IMR-90 (cell line): ENCODE results near the gene SHROOM4. TPM values are rescaled to one million over a fixed set of nuclear protein-coding genes. Genes with fewer than 3 reads are reported as not detected.

Experiments
- ATAC-seq: fragments of 200-7000 bp; cut with Tn5 transposase; 2 replicates; pipeline ENCODE4 v1.9.1; 2020; ENCODE audit warnings: low read depth, mild to moderate bottlenecking, moderate library complexity
- BruUV-seq: library from RNA; stranded (reverse); fragments of 400-500 nt; replicated peaks from 2 replicates; lab custom pipeline; 2021; lab: Mats Ljungman, UMichigan
- CTCF ChIA-PET: fragments of 300-600 bp; formaldehyde crosslinking; extraction: SDS; loops from one replicate; lab custom pipeline; 2021; ENCODE audit warnings: antibody characterized with exemption; lab: Yijun Ruan, JAX
- POLR2A ChIA-PET: fragments of 300-600 bp; sonication (Branson Sonifier 250); formaldehyde crosslinking; loops from one replicate; lab custom pipeline; 2022; ENCODE audit warnings: antibody characterized with exemption; ENCODE audit not compliant: unreplicated experiment; lab: Charles Lee
- DNase-seq: peaks from one replicate; pipeline ENCODE4 v3.0.0; 2013
- H2AFZ ChIP-seq: replicated peaks from 2 replicates; pipeline ENCODE3; 2013; ENCODE audit warnings: low read length, mild to moderate bottlenecking; ENCODE audit not compliant: poor library complexity
- H2AK5ac ChIP-seq: 2 replicates; pipeline ENCODE4 v1.6.1; 2013; ENCODE audit warnings: low read depth, low read length, inconsistent platforms
- H2AK9ac ChIP-seq: replicated peaks from 2 replicates; pipeline ENCODE3; 2013; ENCODE audit warnings: mild to moderate bottlenecking, low read depth, low read length, moderate library complexity; ENCODE audit not compliant: poor library complexity
- H2BK120ac ChIP-seq: 2 replicates; pipeline ENCODE4 v1.6.1; 2013; ENCODE audit warnings: low read depth, low read length, inconsistent platforms
- H2BK15ac ChIP-seq: 3 replicates; pipeline ENCODE4 v1.6.1; 2013; ENCODE audit warnings: low read depth, low read length, inconsistent platforms
- H2BK20ac ChIP-seq: 2 replicates; pipeline ENCODE4 v1.6.1; 2013; ENCODE audit warnings: low read depth, mild to moderate bottlenecking, inconsistent platforms, low read length, moderate library complexity
- H2BK5ac ChIP-seq: 2 replicates; pipeline ENCODE4 v1.6.1; 2013; ENCODE audit warnings: mild to moderate bottlenecking, low read depth, low read length, inconsistent platforms; ENCODE audit not compliant: poor library complexity, severe bottlenecking
- H3K14ac ChIP-seq: replicated peaks from 2 replicates; pipeline ENCODE4 v1.6.1; 2013; ENCODE audit warnings: low read depth, low read length, inconsistent platforms
- H3K18ac ChIP-seq: 2 replicates; pipeline ENCODE4 v1.6.1; 2013; ENCODE audit warnings: low read depth, low read length, control low read depth
- H3K23ac ChIP-seq: 2 replicates; pipeline ENCODE4 v1.6.1; 2013; ENCODE audit warnings: low read depth, low read length, inconsistent platforms
- H3K27ac ChIP-seq: 2 replicates; pipeline ENCODE4 v1.5.1; 2013; ENCODE audit warnings: mild to moderate bottlenecking, control low read depth, low read length; ENCODE audit not compliant: insufficient read depth
- H3K27me3 ChIP-seq: 2 replicates; pipeline ENCODE4 v1.6.1; 2013; ENCODE audit warnings: low read length; ENCODE audit not compliant: control insufficient read depth, insufficient read depth
- H3K36me3 ChIP-seq: 2 replicates; pipeline ENCODE4 v1.6.1; 2013; ENCODE audit warnings: low read length, mixed read lengths; ENCODE audit not compliant: control insufficient read depth, insufficient read depth
- H3K4ac ChIP-seq: 2 replicates; pipeline ENCODE4 v1.6.1; 2013; ENCODE audit warnings: low read depth, low read length, inconsistent platforms
- H3K4me1 ChIP-seq: 2 replicates; pipeline ENCODE4 v1.6.1; 2013; ENCODE audit warnings: low read length, mixed read lengths; ENCODE audit not compliant: control insufficient read depth, insufficient read depth
- H3K4me2 ChIP-seq: 2 replicates; pipeline ENCODE4 v1.6.1; 2013; ENCODE audit warnings: low read depth, mild to moderate bottlenecking, control low read depth, low read length, moderate library complexity
- H3K4me3 ChIP-seq: 2 replicates; pipeline ENCODE4 v1.5.1; 2013; ENCODE audit warnings: low read depth, mild to moderate bottlenecking, control low read depth, low read length, moderate library complexity; ENCODE audit not compliant: insufficient read depth
- H3K56ac ChIP-seq: 2 replicates; pipeline ENCODE4 v1.6.1; 2013; ENCODE audit warnings: low read length, inconsistent platforms; ENCODE audit not compliant: insufficient read depth; ENCODE audit errors: extremely low read depth
- H3K79me1 ChIP-seq, 2 experiments: 2 replicates each; pipeline ENCODE4 v1.6.1; 2013; ENCODE audit warnings: low read length in 2 of 2, inconsistent platforms in 1 of 2, low read depth in 1 of 2
- H3K9ac ChIP-seq: 2 replicates; pipeline ENCODE4 v1.6.1; 2013; ENCODE audit warnings: low read depth, low read length, control low read depth
- H3K9me1 ChIP-seq: 2 replicates; pipeline ENCODE4 v1.6.1; 2013; ENCODE audit warnings: low read length, inconsistent platforms; ENCODE audit not compliant: insufficient read depth
- H3K9me3 ChIP-seq: 2 replicates; pipeline ENCODE4 v1.6.1; 2013; ENCODE audit warnings: low read length; ENCODE audit not compliant: control insufficient read depth, insufficient read depth
- H4K20me1 ChIP-seq: 2 replicates; pipeline ENCODE4 v1.6.1; 2013; ENCODE audit warnings: low read length, inconsistent platforms; ENCODE audit not compliant: insufficient read depth
- H4K5ac ChIP-seq: 2 replicates; pipeline ENCODE4 v1.6.1; 2013; ENCODE audit warnings: mild to moderate bottlenecking, low read depth, low read length, control low read depth
- H4K8ac ChIP-seq, 2 experiments: 2 replicates each; pipeline ENCODE4 v1.6.1; 2013; ENCODE audit warnings: low read depth in 2 of 2, low read length in 2 of 2, control low read depth in 1 of 2, inconsistent platforms in 1 of 2
- H4K91ac ChIP-seq: 2 replicates; pipeline ENCODE4 v1.6.1; 2013; ENCODE audit warnings: low read depth, low read length, inconsistent platforms; ENCODE audit not compliant: insufficient read depth
- FOS ChIP-seq: fragments of 150-350 bp; IDR thresholded peaks from 2 replicates; pipeline ENCODE4 v1.6.1; 2016; ENCODE audit warnings: low read depth, low read length
- MAFK ChIP-seq: IDR thresholded peaks from 2 replicates; pipeline ENCODE4 v1.6.1; 2012; ENCODE audit warnings: low read depth, low read length, improper control_type of control experiment
- MAZ ChIP-seq: IDR thresholded peaks from 2 replicates; pipeline ENCODE4 v1.6.1; 2012; ENCODE audit warnings: low read depth, mild to moderate bottlenecking, low read length, improper control_type of control experiment, moderate library complexity, borderline replicate concordance
- POLR2A ChIP-seq: IDR thresholded peaks from 2 replicates; pipeline ENCODE4 v1.6.1; 2012; ENCODE audit warnings: mild to moderate bottlenecking, low read depth, low read length
- RAD21 ChIP-seq: IDR thresholded peaks from 2 replicates; pipeline ENCODE4 v1.6.1; 2012; ENCODE audit warnings: low read length, improper control_type of control experiment
- RFX5 ChIP-seq: IDR thresholded peaks from 2 replicates; pipeline ENCODE4 v1.8.0; 2012; ENCODE audit warnings: low read depth, mild to moderate bottlenecking, low read length, moderate library complexity
- SMC3 ChIP-seq: fragments of 150-350 bp; IDR thresholded peaks from 2 replicates; pipeline ENCODE4 v1.6.1; 2016; ENCODE audit warnings: low read depth, mild to moderate bottlenecking, antibody characterized with exemption, low read length, moderate library complexity
- WGBS, 2 experiments: methylation state at CpG; one replicate each; pipeline versions ENCODE4 v1.1.5 to v1.1.7; 2013; ENCODE audit warnings: missing lambda C conversion rate in 2 of 2; ENCODE audit not compliant: insufficient read length in 1 of 2; ENCODE audit errors: extremely low coverage in 2 of 2; 5-methylcytosine and 5-hydroxymethylcytosine counted together
- dilution Hi-C: fragments of 300-500 bp; cut with HindIII; formaldehyde crosslinking; loops from one replicate; pipeline ENCODE4 v1.14.3; 2018; ENCODE audit warnings: low sequenced_read_pairs; ENCODE audit not compliant: unreplicated experiment
- in situ Hi-C: fragments of 300-500 bp; cut with MboI; formaldehyde crosslinking; loops from 3 replicates; pipeline ENCODE4 v1.14.3; 2019; ENCODE audit warnings: low sequenced_read_pairs, inconsistent platforms, mixed read lengths
- intact Hi-C: fragments of 100-400 bp; cut with micrococcal nuclease; formaldehyde crosslinking; loops from 2 replicates; pipeline ENCODE4 v1.10.0; 2022
- polyA plus RNA-seq, 3 experiments: library from polyadenylated mRNA; depleted of rRNA; stranded (reverse); fragments of >200 nt; gene quantifications; 2 replicates each; pipeline ENCODE4 v1.2.3, GENCODE V29; 2012; ENCODE audit warnings: low replicate concordance in 1 of 3
- total RNA-seq: library from RNA; depleted of rRNA; stranded (reverse); fragments of >200 nt; gene quantifications from 2 replicates; pipeline ENCODE4 v1.2.3, GENCODE V29; 2012
- TF ChIP-seq, protein P1 (sequence below): fragments of 150-350 bp; IDR thresholded peaks from 2 replicates; pipeline ENCODE4 v1.6.1; 2016; ENCODE audit warnings: low read depth, mild to moderate bottlenecking, low read length, moderate library complexity, borderline replicate concordance
- TF ChIP-seq, protein P2 (sequence below): conservative IDR thresholded peaks from 2 replicates; pipeline ENCODE4 v1.5.1; 2012; ENCODE audit warnings: mild to moderate bottlenecking, low read depth, low read length, improper control_type of control experiment
- TF ChIP-seq, protein P3 (sequence below): fragments of 150-350 bp; IDR thresholded peaks from 2 replicates; pipeline ENCODE4 v1.6.1; 2017; ENCODE audit warnings: mild to moderate bottlenecking, antibody characterized with exemption, low read length, low read depth

The SHROOM4 gene
- total and polyA plus RNA-seq, 2 of the 4 experiments (the other 2 are of a cell fraction) = 1.0 to 2.2 TPM

DNA sequence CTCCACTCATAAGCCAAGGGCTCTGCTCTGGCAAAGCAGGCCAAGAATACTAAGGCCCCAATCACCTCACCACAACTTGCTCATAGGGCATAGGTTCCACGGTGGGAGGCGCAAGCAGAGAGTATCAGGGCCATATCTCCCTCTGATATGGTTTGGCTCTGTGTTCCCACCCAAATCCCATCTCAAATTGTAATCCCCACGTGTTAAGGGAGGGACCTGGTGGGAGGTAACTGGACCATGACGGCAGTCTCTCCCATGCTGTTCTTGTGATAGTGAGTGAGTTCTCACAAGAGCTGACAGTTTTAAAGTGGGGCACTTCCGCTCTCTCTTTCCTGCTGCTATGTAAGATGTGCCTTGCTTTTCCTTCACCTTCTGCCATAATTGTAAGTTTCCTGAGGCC lies 88.7 kb downstream of the SHROOM4 start:
- TF ChIP-seq POLR2A = no peak
- TF ChIP-seq MAFK = no peak
- TF ChIP-seq RAD21 = no peak
- TF ChIP-seq, protein P1, sequence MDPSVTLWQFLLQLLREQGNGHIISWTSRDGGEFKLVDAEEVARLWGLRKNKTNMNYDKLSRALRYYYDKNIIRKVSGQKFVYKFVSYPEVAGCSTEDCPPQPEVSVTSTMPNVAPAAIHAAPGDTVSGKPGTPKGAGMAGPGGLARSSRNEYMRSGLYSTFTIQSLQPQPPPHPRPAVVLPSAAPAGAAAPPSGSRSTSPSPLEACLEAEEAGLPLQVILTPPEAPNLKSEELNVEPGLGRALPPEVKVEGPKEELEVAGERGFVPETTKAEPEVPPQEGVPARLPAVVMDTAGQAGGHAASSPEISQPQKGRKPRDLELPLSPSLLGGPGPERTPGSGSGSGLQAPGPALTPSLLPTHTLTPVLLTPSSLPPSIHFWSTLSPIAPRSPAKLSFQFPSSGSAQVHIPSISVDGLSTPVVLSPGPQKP = no peak
- TF ChIP-seq MAZ = no peak
- TF ChIP-seq, protein P2, sequence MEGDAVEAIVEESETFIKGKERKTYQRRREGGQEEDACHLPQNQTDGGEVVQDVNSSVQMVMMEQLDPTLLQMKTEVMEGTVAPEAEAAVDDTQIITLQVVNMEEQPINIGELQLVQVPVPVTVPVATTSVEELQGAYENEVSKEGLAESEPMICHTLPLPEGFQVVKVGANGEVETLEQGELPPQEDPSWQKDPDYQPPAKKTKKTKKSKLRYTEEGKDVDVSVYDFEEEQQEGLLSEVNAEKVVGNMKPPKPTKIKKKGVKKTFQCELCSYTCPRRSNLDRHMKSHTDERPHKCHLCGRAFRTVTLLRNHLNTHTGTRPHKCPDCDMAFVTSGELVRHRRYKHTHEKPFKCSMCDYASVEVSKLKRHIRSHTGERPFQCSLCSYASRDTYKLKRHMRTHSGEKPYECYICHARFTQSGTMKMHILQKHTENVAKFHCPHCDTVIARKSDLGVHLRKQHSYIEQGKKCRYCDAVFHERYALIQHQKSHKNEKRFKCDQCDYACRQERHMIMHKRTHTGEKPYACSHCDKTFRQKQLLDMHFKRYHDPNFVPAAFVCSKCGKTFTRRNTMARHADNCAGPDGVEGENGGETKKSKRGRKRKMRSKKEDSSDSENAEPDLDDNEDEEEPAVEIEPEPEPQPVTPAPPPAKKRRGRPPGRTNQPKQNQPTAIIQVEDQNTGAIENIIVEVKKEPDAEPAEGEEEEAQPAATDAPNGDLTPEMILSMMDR = no peak
- TF ChIP-seq FOS = no peak
- no peak for TF ChIP-seq SMC3
- no peak for TF ChIP-seq RFX5
- TF ChIP-seq, protein P3, sequence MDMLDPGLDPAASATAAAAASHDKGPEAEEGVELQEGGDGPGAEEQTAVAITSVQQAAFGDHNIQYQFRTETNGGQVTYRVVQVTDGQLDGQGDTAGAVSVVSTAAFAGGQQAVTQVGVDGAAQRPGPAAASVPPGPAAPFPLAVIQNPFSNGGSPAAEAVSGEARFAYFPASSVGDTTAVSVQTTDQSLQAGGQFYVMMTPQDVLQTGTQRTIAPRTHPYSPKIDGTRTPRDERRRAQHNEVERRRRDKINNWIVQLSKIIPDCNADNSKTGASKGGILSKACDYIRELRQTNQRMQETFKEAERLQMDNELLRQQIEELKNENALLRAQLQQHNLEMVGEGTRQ = no peak
- CTCF ChIA-PET = no interaction called here

More for the DNA sequence above, 88.7 kb downstream of the SHROOM4 start:
- H2BK5ac ChIP-seq = no peak overlapping the region
- H2AK5ac ChIP-seq = no peak overlapping the region
- no peak overlapping the region for H4K5ac ChIP-seq
- WGBS, 2 experiments = no CpG with 5 or more reads among the region's 5 CpGs
- peaks cover 4% of the 10 kb centered on the region; the same call in 1 of the 2 replicates for H3K4me1 ChIP-seq
- POLR2A ChIA-PET = no interaction called here
- no peak overlapping the region for H2BK120ac ChIP-seq
- no peak overlapping the region for H4K8ac ChIP-seq
- no peak overlapping the region for H3K4ac ChIP-seq
- no peaks in the 10 kb centered on the region for H4K20me1 ChIP-seq
- no peak overlapping the region for H3K9ac ChIP-seq
- H2AFZ ChIP-seq = no peak overlapping the region
- no peak overlapping the region for H3K23ac ChIP-seq
- no peak overlapping the region for H2BK20ac ChIP-seq
- H3K27me3 ChIP-seq = no peaks in the 10 kb centered on the region; the same call in 1 of the 2 replicates
- H2AK9ac ChIP-seq = no peak overlapping the region
- no peaks in the 10 kb centered on the region for H3K9me3 ChIP-seq
- ATAC-seq (no peak), DNase-seq (no peak)
- H4K91ac ChIP-seq = no peak overlapping the region
- no peak overlapping the region for H3K18ac ChIP-seq
- no peak overlapping the region for H3K4me3 ChIP-seq
- no peak overlapping the region for H3K4me2 ChIP-seq
- H3K9me1 ChIP-seq = peaks cover 2% of the 10 kb centered on the region; the same call in 1 of the 2 replicates
- no peak overlapping the region for H2BK15ac ChIP-seq
- no peaks in the 10 kb centered on the region for H3K79me1 ChIP-seq
- no TSS peak for BruUV-seq
- H3K56ac ChIP-seq = no peak overlapping the region
- H3K14ac ChIP-seq = no peak overlapping the region
- H3K36me3 ChIP-seq = no peaks in the 10 kb centered on the region
- dilution Hi-C loops (no loop called here), intact Hi-C loops (no loop called here), in situ Hi-C loops (no loop called here)
- no peak overlapping the region for H3K27ac ChIP-seq
